Mesenchymal stem cell (in vitro differentiated cells and primary cell): ENCODE results near the gene USP35.

Source experiments
- DNase-seq: peaks from one replicate; pipeline ENCODE4 v3.0.0-alpha.2; 2013
- H2AFZ ChIP-seq: one replicate; pipeline ENCODE4 v1.6.1; 2013; ENCODE audit warnings: low read depth, mild to moderate bottlenecking, control low read depth, inconsistent platforms, low read length, moderate library complexity
- H2AK5ac ChIP-seq: 2 replicates; pipeline ENCODE4 v1.6.1; 2013; ENCODE audit warnings: low read length, moderate library complexity, mild to moderate bottlenecking, inconsistent platforms; ENCODE audit not compliant: severe bottlenecking
- H2BK120ac ChIP-seq: one replicate; pipeline ENCODE4 v1.6.1; 2013; ENCODE audit warnings: low read depth, mild to moderate bottlenecking, inconsistent platforms, low read length, moderate library complexity
- H2BK12ac ChIP-seq, 2 experiments: one replicate each; pipeline ENCODE4 v1.6.1; 2013; ENCODE audit warnings: inconsistent platforms in 2 of 2, low read length in 2 of 2, mild to moderate bottlenecking in 2 of 2, moderate library complexity in 2 of 2, control low read depth in 1 of 2
- H2BK15ac ChIP-seq: one replicate; pipeline ENCODE4 v1.6.1; 2013; ENCODE audit warnings: mild to moderate bottlenecking, low read depth, inconsistent platforms; ENCODE audit not compliant: poor library complexity, severe bottlenecking
- H2BK5ac ChIP-seq: 2 replicates; pipeline ENCODE4 v1.6.1; 2013; ENCODE audit warnings: low read depth, mild to moderate bottlenecking, low read length, control low read depth, inconsistent platforms; ENCODE audit not compliant: poor library complexity, severe bottlenecking
- H3K14ac ChIP-seq, 2 experiments: one replicate each; pipeline ENCODE4 v1.6.1; 2013; ENCODE audit warnings: inconsistent platforms in 2 of 2, low read length in 2 of 2, control low read depth in 1 of 2, mild to moderate bottlenecking in 1 of 2, moderate library complexity in 1 of 2
- H3K18ac ChIP-seq, 2 experiments: one replicate each; pipeline ENCODE4 v1.6.1; 2013; ENCODE audit warnings: inconsistent platforms in 2 of 2, low read length in 2 of 2, control low read depth in 1 of 2, low read depth in 1 of 2, mild to moderate bottlenecking in 1 of 2
- H3K23ac ChIP-seq, 2 experiments: one replicate each; pipeline ENCODE4 v1.6.1; 2013; ENCODE audit warnings: inconsistent platforms in 2 of 2, low read length in 2 of 2, mild to moderate bottlenecking in 2 of 2, moderate library complexity in 2 of 2, control low read depth in 1 of 2
- H3K27ac ChIP-seq: 2 replicates; pipeline ENCODE4 v1.5.1; 2013; ENCODE audit warnings: mild to moderate bottlenecking, moderate library complexity, low read length, control low read depth, inconsistent platforms; ENCODE audit not compliant: poor library complexity, severe bottlenecking
- H3K27me3 ChIP-seq, 2 experiments: 2 replicates each; pipeline versions ENCODE4 v1.6.1 to v1.7.0; 2013; ENCODE audit warnings: low read length in 2 of 2, mild to moderate bottlenecking in 2 of 2, moderate library complexity in 2 of 2, control low read depth in 1 of 2, inconsistent platforms in 1 of 2; ENCODE audit not compliant: control insufficient read depth in 1 of 2, insufficient read depth in 1 of 2
- H3K36me3 ChIP-seq, 2 experiments: 2 replicates each; pipeline versions ENCODE4 v1.6.1 to v1.7.0; 2013; ENCODE audit warnings: low read length in 2 of 2, control low read depth in 1 of 2, inconsistent platforms in 1 of 2, low read depth in 1 of 2, mild to moderate bottlenecking in 1 of 2; ENCODE audit not compliant: insufficient read depth in 2 of 2, control insufficient read depth in 1 of 2
- H3K4ac ChIP-seq, 2 experiments: one replicate each; pipeline ENCODE4 v1.6.1; 2013; ENCODE audit warnings: inconsistent platforms in 2 of 2, low read length in 2 of 2, mild to moderate bottlenecking in 2 of 2, moderate library complexity in 2 of 2, control low read depth in 1 of 2, low read depth in 1 of 2
- H3K4me1 ChIP-seq: 2 replicates; pipeline ENCODE4 v1.6.1; 2013; ENCODE audit warnings: low read depth, low read length, control low read depth; ENCODE audit not compliant: control insufficient read depth, insufficient read depth
- H3K4me2 ChIP-seq: 2 replicates; pipeline ENCODE4 v1.6.1; 2013; ENCODE audit warnings: low read length, mild to moderate bottlenecking, inconsistent platforms; ENCODE audit not compliant: poor library complexity, severe bottlenecking
- H3K4me3 ChIP-seq, 2 experiments: 2 replicates each; pipeline versions ENCODE4 v1.5.1 to v1.7.0; 2013; ENCODE audit warnings: low read length in 2 of 2, mild to moderate bottlenecking in 2 of 2, control low read depth in 1 of 2, low read depth in 1 of 2; ENCODE audit not compliant: insufficient read depth in 1 of 2
- H3K79me1 ChIP-seq: replicated peaks from 2 replicates; pipeline ENCODE4 v1.6.1; 2013; ENCODE audit warnings: mild to moderate bottlenecking, control low read depth, low read length, inconsistent platforms; ENCODE audit not compliant: poor library complexity, severe bottlenecking
- H3K9ac ChIP-seq: 2 replicates; pipeline ENCODE4 v1.7.0; 2013; ENCODE audit warnings: mild to moderate bottlenecking, low read length, moderate library complexity
- H3K9me3 ChIP-seq: 2 replicates; pipeline ENCODE4 v1.7.0; 2013; ENCODE audit warnings: mild to moderate bottlenecking, low read length; ENCODE audit not compliant: control insufficient read depth
- H4K8ac ChIP-seq: one replicate; pipeline ENCODE4 v1.6.1; 2013; ENCODE audit warnings: inconsistent platforms, mild to moderate bottlenecking, low read length, moderate library complexity
- H4K91ac ChIP-seq: one replicate; pipeline ENCODE4 v1.6.1; 2013; ENCODE audit warnings: mild to moderate bottlenecking, low read length, inconsistent platforms
- WGBS: methylation state at CpG from one replicate; pipeline ENCODE4 v1.1.7; 2013; ENCODE audit warnings: mixed read lengths; 5-methylcytosine and 5-hydroxymethylcytosine counted together

The USP35 gene

DNA sequence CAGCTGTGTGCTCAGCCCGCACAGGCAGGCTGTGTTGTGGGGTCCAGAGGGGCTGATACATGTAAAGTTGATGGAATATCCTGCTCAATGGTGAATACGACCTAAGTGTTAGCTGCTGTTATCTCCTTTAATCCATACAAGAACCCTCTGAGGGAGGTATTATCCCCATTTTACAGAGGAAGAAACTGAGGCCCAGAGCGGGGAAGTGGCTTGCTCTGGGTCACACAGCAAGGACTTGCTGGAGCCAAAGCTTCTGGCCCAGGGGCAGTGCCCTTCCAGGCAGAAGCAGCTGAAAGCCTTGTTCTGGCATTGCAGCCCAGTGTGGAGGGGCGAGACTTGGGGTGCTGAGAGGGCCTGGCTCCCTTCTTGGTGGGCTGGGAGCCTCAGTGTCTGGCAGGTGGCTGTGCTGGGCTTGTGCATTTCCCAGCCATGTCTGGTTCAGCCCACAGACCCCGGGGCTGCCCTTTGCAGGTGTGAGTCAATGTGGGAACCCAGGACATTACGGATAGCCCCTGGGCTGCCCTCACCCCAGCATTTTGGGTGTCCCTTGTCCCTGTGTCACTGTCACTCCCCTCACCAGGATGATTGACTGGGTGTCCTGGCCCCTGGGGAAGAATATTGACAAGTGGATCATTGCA, 10.4 kb downstream of the USP35 start:
- WGBS: 93% methylated on average over 5 of the region's 6 CpGs
- H2BK15ac ChIP-seq: no peak overlapping the region

DNA sequence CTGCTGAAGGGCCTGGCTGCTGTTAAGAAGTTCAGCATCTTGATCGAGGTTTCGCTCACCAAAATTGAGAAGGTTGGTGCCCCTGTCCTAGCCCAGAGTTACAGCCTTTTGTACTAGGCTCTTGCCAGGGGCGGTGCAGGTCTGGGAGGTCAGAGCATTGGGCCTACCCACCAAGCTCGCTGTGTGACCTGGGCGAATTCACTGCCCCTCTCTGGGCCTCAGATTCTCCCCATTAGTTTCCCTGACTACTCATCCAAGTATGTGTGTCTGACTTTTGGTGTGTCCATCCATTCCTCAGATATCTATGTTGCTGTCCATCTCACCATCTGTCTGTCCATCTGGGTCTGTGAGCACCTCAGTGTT, 10.9 kb downstream of the USP35 start:
- Histone ChIP-seq H2AK5ac (no peak overlapping the region), H2AFZ (no peak overlapping the region), H3K14ac (no peak overlapping the region), H3K9ac (no peak overlapping the region), H3K27me3 (no peaks in the 10 kb centered on the region), H3K79me1 (peaks cover 60% of the 10 kb centered on the region), H2BK5ac (no peak overlapping the region), H2BK120ac (no peak overlapping the region), H3K9me3 (no peaks in the 10 kb centered on the region), H3K36me3 (peaks cover 63 to 67% of the 10 kb centered on the region in 2 experiments), H3K4me3 (no peak overlapping the region), H3K27ac (no peak overlapping the region), H2BK15ac (no peak overlapping the region), H3K4me1 (peaks cover 2% of the 10 kb centered on the region), H3K18ac (no peak overlapping the region), H2BK12ac (no peak overlapping the region), H4K8ac (peak overlapping the region; percentile 56), H3K4me2 (no peak overlapping the region), H3K4ac (no peak overlapping the region), H4K91ac (no peak overlapping the region), H3K23ac (no peak overlapping the region)
- 98% methylated on average over 5 of the region's 5 CpGs for WGBS
- DNase-seq: no peak

More for the DNA sequence above, 10.4 kb downstream of the USP35 start:
- Histone ChIP-seq H3K23ac (no peak overlapping the region), H2BK5ac (no peak overlapping the region), H3K4me3 (no peak overlapping the region), H4K8ac (no peak overlapping the region), H2BK120ac (no peak overlapping the region), H3K18ac (no peak overlapping the region), H3K4ac (no peak overlapping the region), H3K4me2 (no peak overlapping the region), H4K91ac (no peak overlapping the region), H2AFZ (no peak overlapping the region), H3K9ac (no peak overlapping the region), H3K9me3 (no peaks in the 10 kb centered on the region), H3K14ac (peak overlapping the region in 1 of 2 experiments; percentile 9), H3K27ac (no peak overlapping the region), H3K4me1 (peaks cover 5% of the 10 kb centered on the region), H3K79me1 (peaks cover 60% of the 10 kb centered on the region), H3K36me3 (peaks cover 64 to 65% of the 10 kb centered on the region in 2 experiments), H2AK5ac (no peak overlapping the region), H3K27me3 (no peaks in the 10 kb centered on the region), H2BK12ac (no peak overlapping the region)
- DNase-seq: no peak

DNA sequence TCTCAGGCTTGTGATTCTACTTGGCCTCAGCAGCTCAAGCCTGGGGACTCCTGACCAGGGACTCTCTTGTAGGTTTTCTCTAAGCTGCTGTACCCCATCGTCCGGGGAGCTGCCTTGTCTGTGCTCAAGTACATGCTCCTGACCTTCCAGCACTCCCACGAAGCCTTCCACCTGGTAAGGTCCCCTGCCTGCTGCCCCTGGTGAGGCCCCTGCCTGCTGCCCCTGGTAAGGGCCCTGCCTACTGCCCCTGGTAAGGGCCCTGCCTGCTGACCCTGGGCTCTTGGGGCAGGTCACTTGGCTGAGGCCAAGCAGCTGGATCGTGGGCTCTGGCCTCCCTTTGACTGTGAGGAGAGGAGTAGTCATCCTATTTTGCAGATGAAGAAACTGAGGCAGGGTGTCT, 11.3 kb downstream of the USP35 start:
- Histone ChIP-seq H2BK15ac (no peak overlapping the region), H2BK5ac (no peak overlapping the region), H3K79me1 (peaks cover 60% of the 10 kb centered on the region), H3K18ac (no peak overlapping the region), H2BK120ac (no peak overlapping the region), H3K27ac (no peak overlapping the region), H3K4me2 (no peak overlapping the region), H3K36me3 (peaks cover 63 to 69% of the 10 kb centered on the region in 2 experiments), H3K4ac (no peak overlapping the region), H4K8ac (peak overlapping the region; percentile 56), H3K23ac (no peak overlapping the region), H4K91ac (no peak overlapping the region), H2AK5ac (no peak overlapping the region), H3K4me3 (no peak overlapping the region), H2AFZ (no peak overlapping the region), H3K9ac (no peak overlapping the region), H3K27me3 (no peaks in the 10 kb centered on the region), H2BK12ac (no peak overlapping the region), H3K4me1 (no peaks in the 10 kb centered on the region), H3K9me3 (no peaks in the 10 kb centered on the region), H3K14ac (no peak overlapping the region)
- WGBS: 95% methylated on average over 4 of the region's 4 CpGs
- DNase-seq: no peak

DNA sequence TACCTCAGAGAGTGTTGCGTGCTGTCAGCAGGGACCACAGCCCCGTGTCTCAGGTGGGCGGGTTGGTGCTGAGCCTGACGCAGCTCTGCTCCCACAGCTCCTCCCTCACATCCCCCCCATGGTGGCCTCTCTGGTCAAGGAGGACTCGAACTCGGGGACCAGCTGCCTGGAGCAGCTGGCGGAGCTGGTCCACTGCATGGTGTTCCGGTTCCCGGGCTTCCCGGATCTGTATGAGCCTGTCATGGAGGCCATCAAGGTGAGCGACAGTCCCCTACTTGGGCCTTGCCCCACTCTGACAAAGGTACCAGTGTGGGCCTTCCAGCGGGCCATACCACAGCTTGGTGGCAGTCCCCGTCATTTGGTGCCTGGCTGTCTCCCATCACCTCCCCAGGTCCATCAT, 11.8 kb downstream of the USP35 start:
- Histone ChIP-seq H3K9ac (no peak overlapping the region), H3K79me1 (peaks cover 60% of the 10 kb centered on the region), H2BK120ac (no peak overlapping the region), H2AK5ac (no peak overlapping the region), H2AFZ (no peak overlapping the region), H3K27ac (no peak overlapping the region), H3K4me1 (no peaks in the 10 kb centered on the region), H4K8ac (no peak overlapping the region), H3K4ac (no peak overlapping the region), H3K18ac (no peak overlapping the region), H3K9me3 (no peaks in the 10 kb centered on the region), H3K23ac (no peak overlapping the region), H2BK5ac (no peak overlapping the region), H4K91ac (peak overlapping the region; percentile 18), H2BK15ac (no peak overlapping the region), H3K14ac (no peak overlapping the region), H2BK12ac (no peak overlapping the region), H3K4me3 (no peak overlapping the region), H3K4me2 (no peak overlapping the region), H3K36me3 (peaks cover 63 to 74% of the 10 kb centered on the region in 2 experiments), H3K27me3 (no peaks in the 10 kb centered on the region)
- 96% methylated on average over 13 of the region's 13 CpGs for WGBS
- DNase-seq: no peak
